Peyer's patch (tissue), 4 donors: Measurements from ENCODE around the gene MOG. TPM values are rescaled to one million over a fixed set of nuclear protein-coding genes. Genes with fewer than 3 reads are reported as not detected.
"Not testable (repeated sequence)": the region's sequence is repeated elsewhere in the genome, so short reads cannot be mapped to it uniquely, and the experiment has no call there.

Experiments
- DNase-seq, 3 donors: peaks; one replicate each; pipeline ENCODE4 v3.0.0-alpha.2; 2017 to 2019
- H3K27ac ChIP-seq, 4 donors: fragments of 200-600 bp; sonication (generic); one replicate each; pipeline ENCODE4 v1.5.1; 2016 to 2019
- H3K27me3 ChIP-seq, 2 donors: fragments of 200-600 bp; sonication (generic); one replicate each; pipeline ENCODE4 v1.5.1; 2019
- H3K36me3 ChIP-seq, 3 donors: fragments of 200-600 bp; sonication (generic); one replicate each; pipeline ENCODE4 v1.5.1; 2016 to 2019
- H3K4me1 ChIP-seq, 4 donors: fragments of 200-600 bp; sonication (generic); one replicate each; pipeline ENCODE4 v1.5.1; 2016 to 2019
- H3K4me3 ChIP-seq, 4 donors: fragments of 200-600 bp; sonication (generic); 1 replicate in 3 of 4; 2 replicates in 1 of 4; pipeline ENCODE4 v1.5.1; 2016 to 2019; ENCODE audit warnings: mild to moderate bottlenecking in 1 of 4
- H3K9me3 ChIP-seq, 4 donors: fragments of 200-600 bp; sonication (generic); one replicate each; pipeline ENCODE4 v1.5.1; 2016 to 2019; ENCODE audit warnings: mild to moderate bottlenecking in 1 of 4
- POLR2A ChIP-seq, 2 donors: fragments of 450-650 bp; IDR thresholded peaks; one replicate each; pipeline ENCODE4 v1.5.1; 2017; ENCODE audit warnings: antibody characterized with exemption in 2 of 2, mild to moderate bottlenecking in 2 of 2, moderate library complexity in 2 of 2
- total RNA-seq, 4 donors: library from RNA; depleted of rRNA; stranded (reverse); fragments of >200 nt; gene quantifications; one replicate each; pipeline ENCODE4 v1.1.0, GENCODE V29; 2016
- TF ChIP-seq, protein P1 (sequence below), 6 experiments: fragments of 450-650 bp in 4 of 6; fragments of 200-600 bp in 2 of 6; sonication (generic) in 1 of 6; IDR thresholded peaks; one replicate each; pipeline ENCODE4 v1.5.1; 2017 to 2019; ENCODE audit warnings: antibody characterized with exemption in 6 of 6, mild to moderate bottlenecking in 3 of 6, moderate library complexity in 1 of 6

The MOG gene
- total RNA-seq, 4 donors from 2014 or later = not detected

DNA sequence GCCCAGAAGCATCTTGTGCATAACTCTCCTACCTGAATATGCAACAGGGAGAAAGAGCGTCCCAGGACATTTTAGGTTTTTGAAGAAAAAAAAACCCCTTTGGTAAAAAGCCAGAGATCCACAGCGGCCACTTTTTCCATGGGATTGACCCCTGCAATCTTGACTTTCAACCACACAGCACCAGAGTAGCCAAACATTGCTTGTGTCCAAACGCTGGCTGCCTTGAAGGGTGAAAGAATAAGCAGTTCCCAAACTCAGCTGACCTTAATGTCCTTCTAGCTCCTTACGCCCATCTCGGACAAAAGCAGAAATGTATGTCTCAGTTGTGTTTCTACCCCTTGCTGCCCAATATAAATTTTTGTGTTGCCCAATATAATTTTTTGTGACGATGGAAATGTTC lies 1.2 kb upstream of the MOG start:
- Histone ChIP-seq H3K27ac (no peak overlapping the region), H3K9me3 (no peaks in the 10 kb centered on the region), H3K27me3 (no peaks in the 10 kb centered on the region), H3K4me3 (no peak overlapping the region), H3K4me1 (no peaks in the 10 kb centered on the region), H3K36me3 (no peaks in the 10 kb centered on the region)
- no peak for DNase-seq
- no peak for TF ChIP-seq POLR2A (IDR thresholded peaks at IDR 0.05)
- TF ChIP-seq, protein P1, sequence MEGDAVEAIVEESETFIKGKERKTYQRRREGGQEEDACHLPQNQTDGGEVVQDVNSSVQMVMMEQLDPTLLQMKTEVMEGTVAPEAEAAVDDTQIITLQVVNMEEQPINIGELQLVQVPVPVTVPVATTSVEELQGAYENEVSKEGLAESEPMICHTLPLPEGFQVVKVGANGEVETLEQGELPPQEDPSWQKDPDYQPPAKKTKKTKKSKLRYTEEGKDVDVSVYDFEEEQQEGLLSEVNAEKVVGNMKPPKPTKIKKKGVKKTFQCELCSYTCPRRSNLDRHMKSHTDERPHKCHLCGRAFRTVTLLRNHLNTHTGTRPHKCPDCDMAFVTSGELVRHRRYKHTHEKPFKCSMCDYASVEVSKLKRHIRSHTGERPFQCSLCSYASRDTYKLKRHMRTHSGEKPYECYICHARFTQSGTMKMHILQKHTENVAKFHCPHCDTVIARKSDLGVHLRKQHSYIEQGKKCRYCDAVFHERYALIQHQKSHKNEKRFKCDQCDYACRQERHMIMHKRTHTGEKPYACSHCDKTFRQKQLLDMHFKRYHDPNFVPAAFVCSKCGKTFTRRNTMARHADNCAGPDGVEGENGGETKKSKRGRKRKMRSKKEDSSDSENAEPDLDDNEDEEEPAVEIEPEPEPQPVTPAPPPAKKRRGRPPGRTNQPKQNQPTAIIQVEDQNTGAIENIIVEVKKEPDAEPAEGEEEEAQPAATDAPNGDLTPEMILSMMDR (IDR thresholded peaks at IDR 0.05) = no peak

DNA sequence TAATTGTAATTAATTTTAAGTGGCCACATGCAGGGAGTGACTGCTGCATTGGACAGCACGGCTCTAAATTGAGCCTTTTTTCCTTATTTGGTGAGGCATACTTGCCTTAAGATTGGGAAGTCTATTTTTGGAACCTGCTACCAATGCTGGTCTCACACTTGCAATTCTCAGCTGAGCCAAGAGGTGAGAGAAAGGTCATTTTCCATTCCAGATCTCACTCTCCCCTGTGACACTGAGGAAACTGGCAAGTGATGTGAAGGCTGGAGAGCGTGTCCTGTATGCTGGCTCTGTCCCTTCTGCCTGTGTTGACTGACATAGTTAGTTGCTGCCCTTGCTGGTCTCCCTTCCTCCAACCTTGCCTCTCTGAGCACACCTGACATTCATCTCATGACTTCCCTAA lies 735 bp upstream of the MOG start:
- H3K27ac ChIP-seq = no peak overlapping the region
- no peaks in the 10 kb centered on the region for H3K36me3 ChIP-seq
- TF ChIP-seq, protein P1 (IDR thresholded peaks at IDR 0.05) = no peak
- TF ChIP-seq POLR2A (IDR thresholded peaks at IDR 0.05) = no peak
- H3K9me3 ChIP-seq = no peaks in the 10 kb centered on the region
- no peaks in the 10 kb centered on the region for H3K4me1 ChIP-seq
- no peak overlapping the region for H3K4me3 ChIP-seq
- H3K27me3 ChIP-seq = no peaks in the 10 kb centered on the region
- no peak for DNase-seq

DNA sequence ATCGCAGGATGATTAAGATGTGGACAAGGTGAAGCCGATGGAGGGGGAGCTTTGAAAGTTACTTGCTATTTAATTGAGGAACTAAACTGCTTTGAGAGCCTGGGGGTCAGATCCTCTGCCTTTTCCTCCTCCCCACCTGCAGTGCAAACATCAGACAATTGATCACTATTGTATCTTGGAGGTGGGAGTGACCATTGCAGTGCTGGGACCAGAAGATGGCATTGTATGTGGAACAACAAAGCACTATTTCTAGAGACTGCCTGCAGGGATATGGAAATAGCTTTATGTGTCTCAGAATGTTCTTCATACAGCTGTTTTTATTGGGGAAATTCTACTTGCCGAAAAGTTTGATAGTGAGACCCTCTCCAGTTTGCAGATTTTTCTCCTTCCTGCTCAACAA lies 4.2 kb downstream of the MOG start:
- no peaks in the 10 kb centered on the region for H3K9me3 ChIP-seq
- no peak overlapping the region for H3K27ac ChIP-seq
- no peak for DNase-seq
- no peaks in the 10 kb centered on the region for H3K27me3 ChIP-seq
- no peaks in the 10 kb centered on the region for H3K36me3 ChIP-seq
- H3K4me1 ChIP-seq = no peaks in the 10 kb centered on the region
- TF ChIP-seq, protein P1 (IDR thresholded peaks at IDR 0.05) = no peak
- no peak for TF ChIP-seq POLR2A (IDR thresholded peaks at IDR 0.05)
- H3K4me3 ChIP-seq = no peak overlapping the region

DNA sequence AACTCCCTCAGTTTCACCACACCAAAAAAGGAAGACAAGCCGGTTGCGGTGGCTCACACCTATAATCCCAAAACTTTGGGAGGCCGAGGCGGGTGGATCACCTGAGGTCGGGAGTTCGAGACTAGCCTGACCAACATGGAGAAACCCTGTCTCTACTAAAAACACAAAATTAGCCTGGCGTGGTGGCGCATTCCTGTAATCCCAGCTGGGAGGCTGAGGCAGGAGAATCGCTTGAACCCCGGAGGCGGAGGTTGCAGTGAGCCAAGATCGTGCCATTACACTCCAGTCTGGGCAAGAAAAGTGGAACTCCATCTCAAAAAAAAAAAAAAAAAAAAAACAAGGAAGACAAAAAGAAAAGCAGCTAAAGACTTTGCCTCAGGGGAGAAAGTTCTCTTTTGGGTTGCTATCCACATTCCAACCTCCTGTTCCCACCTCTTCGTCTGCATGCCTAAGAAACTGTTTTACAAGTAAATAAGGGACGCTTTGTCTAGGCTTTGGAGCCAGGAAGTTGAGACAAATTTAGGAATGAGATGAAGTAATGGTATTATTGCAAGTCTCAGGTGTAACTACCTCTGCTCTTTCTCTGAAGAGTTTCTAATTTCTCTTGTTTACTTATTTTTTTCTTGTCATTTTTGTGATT lies 4.7 kb downstream of the MOG start:
- not testable (repeated sequence) for DNase-seq, H3K4me1 ChIP-seq, H3K4me3 ChIP-seq, H3K9me3 ChIP-seq, H3K27me3 ChIP-seq, H3K27ac ChIP-seq, H3K36me3 ChIP-seq

DNA sequence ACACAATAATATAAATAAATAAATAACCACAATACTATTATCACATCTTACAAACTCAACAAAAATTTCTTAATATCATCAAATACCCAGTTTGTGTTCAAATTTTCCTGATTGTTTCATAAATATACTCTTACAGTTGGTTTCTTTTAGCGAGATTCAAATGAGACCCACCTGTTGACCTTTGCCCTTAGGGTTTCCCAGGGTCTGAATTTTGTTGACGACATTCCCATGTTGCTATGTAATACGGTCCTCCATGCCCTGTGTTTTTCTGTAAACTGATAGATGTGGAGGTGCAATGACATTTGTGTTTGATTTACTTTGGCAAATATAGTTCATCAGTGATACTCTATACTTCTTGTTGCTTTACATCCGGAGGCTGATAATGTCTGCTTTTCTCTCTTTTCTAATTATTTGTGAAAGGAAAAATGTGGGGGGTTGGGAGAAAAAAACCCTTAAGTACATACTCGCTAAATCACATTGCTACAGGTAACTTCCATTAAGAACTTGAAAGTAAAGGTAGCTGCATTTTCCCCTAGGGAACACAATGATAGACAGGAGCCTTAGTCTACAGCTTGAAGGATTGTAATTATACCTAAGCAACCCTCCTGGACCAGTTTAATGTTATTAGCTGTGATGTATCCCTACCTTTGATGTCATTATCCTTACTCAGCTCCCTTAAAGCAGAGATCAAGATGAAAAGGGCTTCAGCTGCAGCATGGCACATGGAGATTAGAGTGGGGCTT lies 6.6 kb downstream of the MOG start:
- DNase-seq = no peak
- Histone ChIP-seq H3K4me3 (no peak overlapping the region), H3K27me3 (no peaks in the 10 kb centered on the region)

More for the DNA sequence above, 6.6 kb downstream of the MOG start:
- H3K36me3 ChIP-seq = no peaks in the 10 kb centered on the region
- no peak for TF ChIP-seq POLR2A (IDR thresholded peaks at IDR 0.05)
- TF ChIP-seq, protein P1 (IDR thresholded peaks at IDR 0.05) = no peak
- no peaks in the 10 kb centered on the region for H3K9me3 ChIP-seq
- H3K4me1 ChIP-seq = no peaks in the 10 kb centered on the region
- no peak overlapping the region for H3K27ac ChIP-seq
